B cell (primary cell): ENCODE results near the gene HLA-DMB. TPM values are rescaled to one million over a fixed set of nuclear protein-coding genes. Genes with fewer than 3 reads are reported as not detected.
A peak's percentile ranks its signal among the peaks of the same experiment; 100 is the strongest.

Experiments used
- ATAC-seq: fragments of 200-7000 bp; cut with Tn5 transposase; one replicate; pipeline ENCODE4 v1.10.0; 2021; ENCODE audit warnings: low read depth, mild to moderate bottlenecking, moderate number of reproducible peaks, moderate library complexity
- CTCF ChIA-PET: fragments of 350-600 bp; sonication (Branson Sonifier 250); formaldehyde crosslinking; loops from one replicate; lab custom pipeline; 2021; ENCODE audit warnings: antibody characterized with exemption, inconsistent platforms; lab: Charles Lee
- POLR2A ChIA-PET: fragments of 350-600 bp; sonication (Branson Sonifier 250); formaldehyde crosslinking; loops from one replicate; lab custom pipeline; 2021; ENCODE audit warnings: antibody characterized with exemption; lab: Charles Lee
- DNase-seq: peaks from one replicate; pipeline ENCODE4 v3.0.0; 2013
- H2AFZ ChIP-seq: 2 replicates; pipeline ENCODE4 v1.6.1; 2012; ENCODE audit warnings: mild to moderate bottlenecking, low read depth, low read length; ENCODE audit not compliant: insufficient read depth, poor library complexity, severe bottlenecking
- H3K27ac ChIP-seq, 2 donors: 1 replicate in 1 of 2; 2 replicates in 1 of 2; pipeline ENCODE4 v1.5.1; 2012 to 2013; ENCODE audit warnings: low read length in 2 of 2, mild to moderate bottlenecking in 2 of 2, moderate library complexity in 1 of 2
- H3K27me3 ChIP-seq, 4 experiments: fragments of 200-600 bp in 1 of 4; sonication (generic) in 1 of 4; replicated peaks in 1 of 4; 1 replicate in 2 of 4; 2 replicates in 2 of 4; pipeline versions ENCODE4 v1.6.1 to v1.7.0; 2013 to 2016; ENCODE audit warnings: low read length in 3 of 4, mild to moderate bottlenecking in 2 of 4, mixed read lengths in 1 of 4, moderate library complexity in 1 of 4; ENCODE audit not compliant: insufficient read depth in 4 of 4, control insufficient read depth in 3 of 4; ENCODE audit errors: control extremely low read depth in 1 of 4
- H3K36me3 ChIP-seq, 2 experiments: replicated peaks in 1 of 2; 1 replicate in 1 of 2; 2 replicates in 1 of 2; pipeline versions ENCODE4 v1.6.1 to v1.7.1; 2013; ENCODE audit warnings: low read length in 1 of 2; ENCODE audit not compliant: insufficient read depth in 2 of 2, control insufficient read depth in 1 of 2; ENCODE audit errors: control extremely low read depth in 1 of 2, extremely low read depth in 1 of 2
- H3K4me1 ChIP-seq, 2 donors: fragments of 200-600 bp in 1 of 2; sonication (generic) in 1 of 2; 1 replicate in 1 of 2; 2 replicates in 1 of 2; pipeline versions ENCODE4 v1.5.1 to v1.6.1; 2013 to 2017; ENCODE audit warnings: low read length in 2 of 2; ENCODE audit not compliant: control insufficient read depth in 2 of 2, insufficient read depth in 2 of 2
- H3K4me2 ChIP-seq: replicated peaks from 2 replicates; pipeline ENCODE3; 2012; ENCODE audit warnings: mild to moderate bottlenecking, low read depth, low read length; ENCODE audit not compliant: poor library complexity, severe bottlenecking
- H3K4me3 ChIP-seq, 5 experiments: fragments of 200-600 bp in 1 of 5; sonication (generic) in 1 of 5; 1 replicate in 3 of 5; 2 replicates in 2 of 5; pipeline versions ENCODE4 v1.5.1 to v1.7.0; 2011 to 2016; ENCODE audit warnings: low read length in 4 of 5, mild to moderate bottlenecking in 4 of 5, low read depth in 2 of 5, control low read depth in 1 of 5, moderate library complexity in 1 of 5; ENCODE audit not compliant: insufficient read depth in 1 of 5; ENCODE audit errors: control extremely low read depth in 1 of 5, extremely low read depth in 1 of 5
- H3K79me2 ChIP-seq: fragments of 200-600 bp; sonication (generic); one replicate; pipeline ENCODE4 v1.6.0; 2016; ENCODE audit warnings: low read length; ENCODE audit not compliant: control insufficient read depth, insufficient read depth
- H3K9ac ChIP-seq: fragments of 200-600 bp; sonication (generic); 2 replicates; pipeline ENCODE4 v1.6.1; 2017; ENCODE audit warnings: mild to moderate bottlenecking, low read length, moderate library complexity
- H3K9me3 ChIP-seq, 3 donors: one replicate each; pipeline versions ENCODE4 v1.6.1 to v1.7.1; 2013; ENCODE audit warnings: low read length in 2 of 3; ENCODE audit not compliant: control insufficient read depth in 2 of 3, insufficient read depth in 1 of 3; ENCODE audit errors: control extremely low read depth in 1 of 3
- H4K20me1 ChIP-seq: 2 replicates; pipeline ENCODE4 v1.6.0; 2012; ENCODE audit warnings: mild to moderate bottlenecking, low read length; ENCODE audit not compliant: insufficient read depth, control insufficient read depth, poor library complexity, severe bottlenecking
- H3K27ac Mint-ChIP-seq: one replicate; pipeline ENCODE4 v1.8.0; 2021; ENCODE audit warnings: mixed read lengths
- H3K27me3 Mint-ChIP-seq: one replicate; pipeline ENCODE4 v1.8.0; 2021; ENCODE audit warnings: mixed read lengths
- H3K4me1 Mint-ChIP-seq: one replicate; pipeline ENCODE4 v1.8.0; 2021; ENCODE audit warnings: mixed read lengths
- H3K4me3 Mint-ChIP-seq: one replicate; pipeline ENCODE4 v1.8.0; 2021; ENCODE audit warnings: mixed read lengths
- H3K9me3 Mint-ChIP-seq: one replicate; pipeline ENCODE4 v1.8.0; 2022; ENCODE audit warnings: mixed read lengths; ENCODE audit not compliant: insufficient read depth
- EZH2 ChIP-seq: IDR thresholded peaks from 2 replicates; pipeline ENCODE4 v1.6.1; 2012; ENCODE audit warnings: borderline replicate concordance, low read depth, mild to moderate bottlenecking, moderate library complexity, low read length; ENCODE audit not compliant: insufficient read depth, poor library complexity, severe bottlenecking
- intact Hi-C: fragments of 100-400 bp; cut with micrococcal nuclease; formaldehyde crosslinking; loops from one replicate; pipeline ENCODE4 v1.10.0; 2022
- polyA plus RNA-seq: library from polyadenylated mRNA; depleted of rRNA; stranded (reverse); fragments of >200 nt; gene quantifications from 2 replicates; pipeline ENCODE4 v1.2.3, GENCODE V29; 2012
- total RNA-seq, 2 donors: library from RNA; stranded (reverse); fragments of 120-200 nt in 1 of 2; gene quantifications; 1 replicate in 1 of 2; 2 replicates in 1 of 2; pipeline versions ENCODE4 v1.2.3 to v1.2.4, GENCODE V29; 2013 to 2022
- TF ChIP-seq, protein P1 (sequence below): fragments of 200-600 bp; IDR thresholded peaks from one replicate; pipeline ENCODE4 v1.8.0; 2022; ENCODE audit warnings: antibody characterized with exemption, mild to moderate bottlenecking

HLA-DMB gene
- total and polyA plus RNA-seq, 2 donors (not counting 1 experiment from before 2014, with no cell fraction given): 593 to 656 TPM

DNA sequence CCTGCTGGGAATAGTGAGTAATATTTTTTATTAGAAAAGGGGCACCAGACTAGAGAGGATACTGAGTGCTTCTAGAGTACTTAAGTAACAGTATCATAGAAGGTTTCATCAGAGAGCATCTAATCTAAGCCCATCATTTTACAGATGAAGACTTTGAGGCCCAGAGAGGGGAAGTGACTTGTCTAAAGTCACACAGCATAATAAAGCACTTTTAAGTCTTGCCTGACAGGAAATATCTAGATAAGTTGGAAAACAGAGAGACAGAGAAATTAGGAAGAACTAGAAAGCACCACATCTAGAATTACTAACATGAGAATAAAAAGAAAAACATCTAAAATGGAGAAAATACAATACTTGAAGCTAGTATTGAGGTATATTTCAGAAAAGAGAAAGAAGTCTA, 6.1 kb upstream of the HLA-DMB start:
- intact Hi-C loops: loop anchor here (1.0 to 10.0 kb wide), 4 partner anchors 14 to 342 kb away; partner anchors contain the start of gene HLA-DOB
- ATAC-seq (no peak), DNase-seq (no peak)
- Histone ChIP-seq H3K4me2 (peak overlapping the region; percentile 81), H2AFZ (no peak overlapping the region), H3K27me3 (no peaks in the 10 kb centered on the region), H3K9ac (peak overlapping the region; percentile 8), H3K4me3 (peak overlapping the region in 1 of 5 experiments; percentile 59), H3K27ac (peak overlapping the region; percentile 97 to 98), H3K4me1 (peaks cover 90 to 99% of the 10 kb centered on the region in 2 donors), H3K36me3 (peaks cover 0 to 30% of the 10 kb centered on the region in 2 experiments), H3K79me2 (peaks cover 76% of the 10 kb centered on the region), H3K9me3 (no peaks in the 10 kb centered on the region), H4K20me1 (no peaks in the 10 kb centered on the region)
- Mint-ChIP-seq H3K27ac (peak overlapping the region; percentile 92), H3K4me3 (peak overlapping the region; percentile 27), H3K9me3 (no peaks in the 10 kb centered on the region), H3K27me3 (no peaks in the 10 kb centered on the region), H3K4me1 (peaks cover 87% of the 10 kb centered on the region)
- TF ChIP-seq, protein P1, sequence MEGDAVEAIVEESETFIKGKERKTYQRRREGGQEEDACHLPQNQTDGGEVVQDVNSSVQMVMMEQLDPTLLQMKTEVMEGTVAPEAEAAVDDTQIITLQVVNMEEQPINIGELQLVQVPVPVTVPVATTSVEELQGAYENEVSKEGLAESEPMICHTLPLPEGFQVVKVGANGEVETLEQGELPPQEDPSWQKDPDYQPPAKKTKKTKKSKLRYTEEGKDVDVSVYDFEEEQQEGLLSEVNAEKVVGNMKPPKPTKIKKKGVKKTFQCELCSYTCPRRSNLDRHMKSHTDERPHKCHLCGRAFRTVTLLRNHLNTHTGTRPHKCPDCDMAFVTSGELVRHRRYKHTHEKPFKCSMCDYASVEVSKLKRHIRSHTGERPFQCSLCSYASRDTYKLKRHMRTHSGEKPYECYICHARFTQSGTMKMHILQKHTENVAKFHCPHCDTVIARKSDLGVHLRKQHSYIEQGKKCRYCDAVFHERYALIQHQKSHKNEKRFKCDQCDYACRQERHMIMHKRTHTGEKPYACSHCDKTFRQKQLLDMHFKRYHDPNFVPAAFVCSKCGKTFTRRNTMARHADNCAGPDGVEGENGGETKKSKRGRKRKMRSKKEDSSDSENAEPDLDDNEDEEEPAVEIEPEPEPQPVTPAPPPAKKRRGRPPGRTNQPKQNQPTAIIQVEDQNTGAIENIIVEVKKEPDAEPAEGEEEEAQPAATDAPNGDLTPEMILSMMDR: no peak
- no peak for TF ChIP-seq EZH2
- ChIA-PET CTCF (interaction anchor here (0.7 to 13.5 kb wide), 18 partner anchors 9 to 120 kb away, joined by 3 to 822 read pairs (median 7); partner anchors contain the start of genes BRD2, HLA-DMB, PSMB9 and TAP1), POLR2A (interaction anchor here (0.6 to 2.6 kb wide), 5 partner anchors 11 to 82 kb away, joined by 3 to 36 read pairs (median 4); partner anchors contain the start of gene BRD2)

DNA sequence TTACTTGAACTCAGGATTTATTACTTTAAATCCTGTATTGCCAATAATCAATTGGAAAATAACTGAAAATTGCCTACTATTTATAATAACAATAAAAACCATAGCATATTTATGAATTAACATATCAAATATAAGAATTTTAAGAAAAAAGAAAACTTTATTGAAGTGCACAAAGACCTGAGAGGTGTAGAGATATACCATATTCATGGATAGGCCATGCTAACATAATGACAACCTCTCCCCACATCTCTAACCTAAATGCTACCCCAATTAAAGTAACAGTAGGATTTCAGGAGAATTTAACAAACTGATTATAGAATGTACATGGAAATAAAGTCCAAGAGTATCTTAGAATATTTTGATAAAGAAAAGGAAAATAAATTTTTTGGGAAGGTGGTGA, 5.1 kb upstream of the HLA-DMB start:
- Histone ChIP-seq H3K4me3 (peak overlapping the region in 2 of 5 experiments; percentile 13 to 59), H4K20me1 (no peaks in the 10 kb centered on the region), H3K36me3 (peaks cover 0 to 27% of the 10 kb centered on the region in 2 experiments), H3K27me3 (no peaks in the 10 kb centered on the region), H3K79me2 (peaks cover 68% of the 10 kb centered on the region), H3K9ac (peak overlapping the region; percentile 58), H3K27ac (peak overlapping the region; percentile 97 to 98), H3K9me3 (no peaks in the 10 kb centered on the region), H3K4me1 (peaks cover 87 to 99% of the 10 kb centered on the region in 2 donors), H2AFZ (no peak overlapping the region), H3K4me2 (peak overlapping the region; percentile 81)
- peak overlapping the region; percentile 96 for H3K4me3 Mint-ChIP-seq
- ChIA-PET POLR2A (no interaction called here), CTCF (no interaction called here)
- no peaks in the 10 kb centered on the region for H3K27me3 Mint-ChIP-seq
- DNase-seq: no peak
- H3K4me1 Mint-ChIP-seq: peaks cover 94% of the 10 kb centered on the region
- ATAC-seq: no peak
- no peak for TF ChIP-seq EZH2
- TF ChIP-seq, protein P1: no peak
- H3K9me3 Mint-ChIP-seq: no peaks in the 10 kb centered on the region
- H3K27ac Mint-ChIP-seq: peak overlapping the region; percentile 99
- intact Hi-C loops: loop anchor here (1.0 to 10.0 kb wide), 4 partner anchors 26 to 341 kb away; partner anchors contain the start of gene HLA-DOB
